HG03575 (cell line): ENCODE results near the gene HLA-DRB5.
"Not testable (repeated sequence)": the region's sequence is repeated elsewhere in the genome, so short reads cannot be mapped to it uniquely, and the experiment has no call there.

Experiments used
- ATAC-seq: cut with Tn5 transposase; IDR thresholded peaks from one replicate; pipeline ENCODE4 v1.9.1; 2021; ENCODE audit not compliant: unreplicated experiment, insufficient number of reproducible peaks, low FRiP score; ENCODE audit errors: extremely low read depth

HLA-DRB5 gene

GRCh38 chr6:32529697-32530430 is at the start of gene HLA-DRB5:
Gene HLA-DRB5, minus strand, starts transcription at chr6:32530287. Its CDS starts 63 bp downstream, at chr6:32530224.
- ATAC-seq: no peak

GRCh38 chr6:32578962-32579361 is 48.9 kb upstream of the HLA-DRB5 start:
- no peak for ATAC-seq

GRCh38 chr6:32577493-32577892 is 47.4 kb upstream of the HLA-DRB5 start:
- ATAC-seq: not testable (repeated sequence)

- no peak for ATAC-seq
Observed at GRCh38 chr6:32576250-32576649, 46.2 kb upstream of the HLA-DRB5 start.

GRCh38 chr6:32570363-32570905 is 40.3 kb upstream of the HLA-DRB5 start:
- no peak for ATAC-seq

GRCh38 chr6:32568561-32568960 is 38.5 kb upstream of the HLA-DRB5 start:
- no peak for ATAC-seq

GRCh38 chr6:32566957-32567356 is 36.9 kb upstream of the HLA-DRB5 start:
- no peak for ATAC-seq

- no peak for ATAC-seq
Observed at GRCh38 chr6:32565511-32565910, 35.4 kb upstream of the HLA-DRB5 start.

GRCh38 chr6:32562940-32563339 is 32.9 kb upstream of the HLA-DRB5 start:
- ATAC-seq: no peak

- ATAC-seq: no peak
Observed at GRCh38 chr6:32559747-32560146, 29.7 kb upstream of the HLA-DRB5 start.

- ATAC-seq: no peak
Observed at GRCh38 chr6:32558426-32559057, 28.5 kb upstream of the HLA-DRB5 start.

- no peak for ATAC-seq
Observed at GRCh38 chr6:32554116-32554965, 24.3 kb upstream of the HLA-DRB5 start.

- no peak for ATAC-seq
Observed at GRCh38 chr6:32553037-32553742, 23.1 kb upstream of the HLA-DRB5 start.

- no peak for ATAC-seq
Observed at GRCh38 chr6:32551410-32551809, 21.3 kb upstream of the HLA-DRB5 start.

GRCh38 chr6:32539839-32540238 is 9.8 kb upstream of the HLA-DRB5 start:
- ATAC-seq: no peak

- ATAC-seq: not testable (repeated sequence)
Observed at GRCh38 chr6:32530431-32530793, 325 bp upstream of the HLA-DRB5 start.

GRCh38 chr6:32522302-32523047 is 7.6 kb downstream of the HLA-DRB5 start:
- ATAC-seq: no peak

GRCh38 chr6:32519910-32520258 is 10.2 kb downstream of the HLA-DRB5 start:
- no peak for ATAC-seq
